ENCODE results near the gene KLHDC4.
"Not testable (repeated sequence)": the region's sequence is repeated elsewhere in the genome, so short reads cannot be mapped to it uniquely, and the experiment has no call there.

KLHDC4 gene

GRCh38 chr16:87778830-87779579, 13.2 kb upstream of the KLHDC4 start:
- Histone ChIP-seq H3K79me1 (replicated peaks; ENCODE audit: low read length, poor library complexity, severe bottlenecking) (no peaks in the 10 kb centered on the region), H3K18ac (ENCODE audit: low read depth in 1 of 2, low read length in 2 of 2) (peak overlapping the region; percentile 25 to 91), H3K23ac (ENCODE audit: low read length in 2 of 2) (no peak overlapping the region), H3K4me2 (ENCODE audit: low read length, poor library complexity, severe bottlenecking) (no peak overlapping the region), H2BK15ac (ENCODE audit: low read depth, poor library complexity, severe bottlenecking) (peak overlapping the region; percentile 98), H3K27me3 (ENCODE audit: control insufficient read depth in 1 of 2, insufficient read depth in 1 of 2, low read length in 2 of 2) (peaks cover 0 to 16% of the 10 kb centered on the region in 2 experiments), H3K9me3 (ENCODE audit: control insufficient read depth, low read length) (no peaks in the 10 kb centered on the region), H2AK5ac (ENCODE audit: low read length, severe bottlenecking) (peak overlapping the region; percentile 10), H2BK120ac (ENCODE audit: low read depth, low read length) (peak overlapping the region; percentile 99), H2BK5ac (ENCODE audit: low read depth, low read length, poor library complexity, severe bottlenecking) (no peak overlapping the region), H3K4me1 (ENCODE audit: control insufficient read depth, insufficient read depth, low read depth, low read length) (peaks cover 14% of the 10 kb centered on the region), H3K27ac (ENCODE audit: low read length, poor library complexity, severe bottlenecking) (no peak overlapping the region), H3K14ac (ENCODE audit: low read length in 2 of 2) (peak overlapping the region in 1 of 2 experiments; percentile 38), H3K4ac (ENCODE audit: low read depth in 1 of 2, low read length in 2 of 2) (peak overlapping the region; percentile 6 to 90), H3K4me3 (ENCODE audit: insufficient read depth in 1 of 2, low read depth in 1 of 2, low read length in 2 of 2) (peak overlapping the region in 1 of 2 experiments; percentile 16), H4K8ac (ENCODE audit: low read length) (peak overlapping the region; percentile 98), H3K36me3 (ENCODE audit: control insufficient read depth in 1 of 2, insufficient read depth in 2 of 2, low read depth in 1 of 2, low read length in 2 of 2) (no peaks in the 10 kb centered on the region), H2BK12ac (ENCODE audit: low read length in 2 of 2) (peak overlapping the region; percentile 4 to 83), H2AFZ (ENCODE audit: low read depth, low read length) (peak overlapping the region; percentile 0), H4K91ac (ENCODE audit: low read length) (peak overlapping the region; percentile 99), H3K9ac (ENCODE audit: low read length) (peak overlapping the region; percentile 85)
- peak; percentile 93 for DNase-seq
- 29% methylated on average over 39 of the region's 41 CpGs for WGBS

DNA sequence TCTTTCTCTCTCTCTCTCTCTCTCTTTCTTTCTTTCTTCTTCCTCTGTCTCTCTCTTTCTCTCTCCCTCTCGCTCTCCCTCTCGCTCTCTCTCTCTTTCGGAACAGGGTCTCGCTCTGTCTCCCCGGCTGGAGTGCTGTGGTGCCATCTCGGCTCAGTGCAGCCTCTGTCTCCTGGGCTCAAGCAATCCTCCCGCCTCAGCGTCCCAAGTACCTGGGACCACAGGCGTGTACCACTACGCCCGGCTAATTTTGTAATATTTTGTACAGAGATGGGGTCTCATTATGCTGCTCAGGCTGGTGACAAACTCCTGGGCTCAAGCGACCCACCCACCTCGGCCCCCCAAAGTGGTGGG, 12.7 kb upstream of the KLHDC4 start:
- peaks cover 14% of the 10 kb centered on the region for H3K4me1 ChIP-seq (ENCODE audit: control insufficient read depth, insufficient read depth, low read depth, low read length)
- H3K9ac ChIP-seq (ENCODE audit: low read length), result peak overlapping the region; percentile 85
- peak overlapping the region; percentile 6 to 90 for H3K4ac ChIP-seq (ENCODE audit: low read depth in 1 of 2, low read length in 2 of 2)
- peak overlapping the region; percentile 10 for H2AK5ac ChIP-seq (ENCODE audit: low read length, severe bottlenecking)
- peak overlapping the region; percentile 71 for H2BK15ac ChIP-seq (ENCODE audit: low read depth, poor library complexity, severe bottlenecking)
- peak overlapping the region; percentile 4 to 83 for H2BK12ac ChIP-seq (ENCODE audit: low read length in 2 of 2)
- DNase-seq, result no peak
- H3K14ac ChIP-seq (ENCODE audit: low read length in 2 of 2), result no peak overlapping the region
- H4K91ac ChIP-seq (ENCODE audit: low read length), result peak overlapping the region; percentile 99
- peaks cover 0 to 10% of the 10 kb centered on the region in 2 experiments for H3K27me3 ChIP-seq (ENCODE audit: control insufficient read depth in 1 of 2, insufficient read depth in 1 of 2, low read length in 2 of 2)
- no peak overlapping the region for H3K4me3 ChIP-seq (ENCODE audit: insufficient read depth in 1 of 2, low read depth in 1 of 2, low read length in 2 of 2)
- H2BK5ac ChIP-seq (ENCODE audit: low read depth, low read length, poor library complexity, severe bottlenecking), result no peak overlapping the region
- H2BK120ac ChIP-seq (ENCODE audit: low read depth, low read length), result peak overlapping the region; percentile 99
- H3K27ac ChIP-seq (ENCODE audit: low read length, poor library complexity, severe bottlenecking), result no peak overlapping the region
- H3K4me2 ChIP-seq (ENCODE audit: low read length, poor library complexity, severe bottlenecking), result no peak overlapping the region
- peak overlapping the region in 1 of 2 experiments; percentile 91 for H3K18ac ChIP-seq (ENCODE audit: low read depth in 1 of 2, low read length in 2 of 2)
- H3K9me3 ChIP-seq (ENCODE audit: control insufficient read depth, low read length), result no peaks in the 10 kb centered on the region
- H4K8ac ChIP-seq (ENCODE audit: low read length), result peak overlapping the region; percentile 98
- H3K79me1 ChIP-seq (replicated peaks; ENCODE audit: low read length, poor library complexity, severe bottlenecking), result no peaks in the 10 kb centered on the region
- no peaks in the 10 kb centered on the region for H3K36me3 ChIP-seq (ENCODE audit: control insufficient read depth in 1 of 2, insufficient read depth in 2 of 2, low read depth in 1 of 2, low read length in 2 of 2)
- H2AFZ ChIP-seq (ENCODE audit: low read depth, low read length), result peak overlapping the region; percentile 0
- 88% methylated on average over 10 of the region's 13 CpGs for WGBS
- no peak overlapping the region for H3K23ac ChIP-seq (ENCODE audit: low read length in 2 of 2)

DNA sequence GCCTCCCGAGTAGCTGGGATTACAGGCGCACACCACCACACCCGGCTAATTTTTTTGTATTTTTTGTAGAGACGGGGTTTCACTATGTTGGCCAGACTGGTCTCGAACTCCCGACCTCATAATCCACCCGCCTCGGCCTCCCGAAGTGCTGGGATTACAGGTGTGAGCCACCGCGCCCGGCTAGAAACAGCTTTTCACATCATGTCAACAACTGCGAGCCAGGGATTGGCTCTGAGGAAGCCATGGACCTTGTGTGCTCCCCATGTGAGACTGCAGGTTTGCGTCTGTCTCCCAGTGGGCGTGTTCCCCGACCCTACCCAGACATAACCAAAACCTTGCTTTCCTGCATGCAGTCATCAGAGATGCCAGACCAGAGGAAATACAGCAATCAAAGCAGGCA, 8.1 kb upstream of the KLHDC4 start:
- not testable (repeated sequence) for H3K9me3 ChIP-seq (ENCODE audit: control insufficient read depth, low read length); H2BK120ac ChIP-seq (ENCODE audit: low read depth, low read length); H4K91ac ChIP-seq (ENCODE audit: low read length); H2AK5ac ChIP-seq (ENCODE audit: low read length, severe bottlenecking); H3K9ac ChIP-seq (ENCODE audit: low read length); H3K79me1 ChIP-seq (replicated peaks; ENCODE audit: low read length, poor library complexity, severe bottlenecking); H3K4me2 ChIP-seq (ENCODE audit: low read length, poor library complexity, severe bottlenecking); H3K27ac ChIP-seq (ENCODE audit: low read length, poor library complexity, severe bottlenecking); H4K8ac ChIP-seq (ENCODE audit: low read length); DNase-seq; H2AFZ ChIP-seq (ENCODE audit: low read depth, low read length); H2BK15ac ChIP-seq (ENCODE audit: low read depth, poor library complexity, severe bottlenecking); H3K14ac ChIP-seq (ENCODE audit: low read length in 2 of 2); H3K4ac ChIP-seq (ENCODE audit: low read depth in 1 of 2, low read length in 2 of 2); H3K23ac ChIP-seq (ENCODE audit: low read length in 2 of 2); H3K18ac ChIP-seq (ENCODE audit: low read depth in 1 of 2, low read length in 2 of 2); H3K27me3 ChIP-seq (ENCODE audit: control insufficient read depth in 1 of 2, insufficient read depth in 1 of 2, low read length in 2 of 2); H3K4me1 ChIP-seq (ENCODE audit: control insufficient read depth, insufficient read depth, low read depth, low read length); H2BK12ac ChIP-seq (ENCODE audit: low read length in 2 of 2); H3K36me3 ChIP-seq (ENCODE audit: control insufficient read depth in 1 of 2, insufficient read depth in 2 of 2, low read depth in 1 of 2, low read length in 2 of 2); H3K4me3 ChIP-seq (ENCODE audit: insufficient read depth in 1 of 2, low read depth in 1 of 2, low read length in 2 of 2); H2BK5ac ChIP-seq (ENCODE audit: low read depth, low read length, poor library complexity, severe bottlenecking)
- 85% methylated on average over 16 of the region's 16 CpGs for WGBS

DNA sequence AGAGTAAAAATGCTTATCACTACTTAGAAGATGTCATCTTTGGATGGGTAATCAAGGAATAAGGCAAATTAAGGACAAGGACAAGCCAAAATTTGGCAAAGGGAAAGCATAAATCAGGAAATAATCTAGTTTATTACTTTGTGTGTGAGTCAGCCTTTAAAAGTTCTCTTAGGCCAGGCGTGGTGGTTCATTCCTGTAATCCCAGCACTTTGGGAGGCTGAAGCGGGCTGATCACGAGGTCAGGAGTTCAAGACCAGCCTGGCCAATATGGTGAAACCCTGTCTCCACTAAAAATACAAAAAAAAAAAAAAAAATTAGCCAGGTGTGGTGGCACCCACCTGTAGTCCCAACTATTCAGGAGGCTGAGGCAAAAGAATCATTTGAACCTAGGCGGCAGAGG, 1.7 kb upstream of the KLHDC4 start:
- WGBS, result 77% methylated on average over 4 of the region's 4 CpGs
- not testable (repeated sequence) for H3K9me3 ChIP-seq (ENCODE audit: control insufficient read depth, low read length); H3K14ac ChIP-seq (ENCODE audit: low read length in 2 of 2)

More for the DNA sequence above, 1.7 kb upstream of the KLHDC4 start:
- not testable (repeated sequence) for H3K9ac ChIP-seq (ENCODE audit: low read length); H2AK5ac ChIP-seq (ENCODE audit: low read length, severe bottlenecking); H2AFZ ChIP-seq (ENCODE audit: low read depth, low read length); H3K27me3 ChIP-seq (ENCODE audit: control insufficient read depth in 1 of 2, insufficient read depth in 1 of 2, low read length in 2 of 2); DNase-seq; H4K91ac ChIP-seq (ENCODE audit: low read length); H2BK5ac ChIP-seq (ENCODE audit: low read depth, low read length, poor library complexity, severe bottlenecking); H2BK120ac ChIP-seq (ENCODE audit: low read depth, low read length); H3K4ac ChIP-seq (ENCODE audit: low read depth in 1 of 2, low read length in 2 of 2); H3K4me1 ChIP-seq (ENCODE audit: control insufficient read depth, insufficient read depth, low read depth, low read length); H3K27ac ChIP-seq (ENCODE audit: low read length, poor library complexity, severe bottlenecking); H4K8ac ChIP-seq (ENCODE audit: low read length); H3K4me3 ChIP-seq (ENCODE audit: insufficient read depth in 1 of 2, low read depth in 1 of 2, low read length in 2 of 2); H3K18ac ChIP-seq (ENCODE audit: low read depth in 1 of 2, low read length in 2 of 2); H2BK15ac ChIP-seq (ENCODE audit: low read depth, poor library complexity, severe bottlenecking); H3K4me2 ChIP-seq (ENCODE audit: low read length, poor library complexity, severe bottlenecking); H3K23ac ChIP-seq (ENCODE audit: low read length in 2 of 2); H2BK12ac ChIP-seq (ENCODE audit: low read length in 2 of 2)
- H3K36me3 ChIP-seq (ENCODE audit: control insufficient read depth in 1 of 2, insufficient read depth in 2 of 2, low read depth in 1 of 2, low read length in 2 of 2), result peaks cover 9 to 15% of the 10 kb centered on the region in 2 experiments
- peaks cover 26% of the 10 kb centered on the region for H3K79me1 ChIP-seq (replicated peaks; ENCODE audit: low read length, poor library complexity, severe bottlenecking)
